ENCODE measurements around the gene HTR4.

GRCh38 chr5:148697180-148697808 lies 43.0 kb upstream of the HTR4 start:
- no peak for TF ChIP-seq CTCF (IDR thresholded peaks at IDR 0.05; ENCODE audit: poor library complexity, severe bottlenecking)
- no peak for TF ChIP-seq EZH2 (IDR thresholded peaks at IDR 0.05; ENCODE audit: borderline replicate concordance, insufficient read depth, low read length, poor library complexity, severe bottlenecking)
- no peak for TF ChIP-seq SMC3 (conservative IDR thresholded peaks at IDR 0.05; ENCODE audit: poor library complexity)
- no peak for TF ChIP-seq MXI1 (conservative IDR thresholded peaks at IDR 0.05; ENCODE audit: poor library complexity, severe bottlenecking)
- no peak for TF ChIP-seq POLR2AphosphoS5 (IDR thresholded peaks at IDR 0.05)
- TF ChIP-seq RAD21 (conservative IDR thresholded peaks at IDR 0.05) = no peak

Measured in neural cell (in vitro differentiated cells).